Pons (tissue), 1 donor: Measurements from ENCODE around the gene ZNF837.

ENCODE experiments used
- DNase-seq: peaks from one replicate; pipeline ENCODE4 v3.0.0-alpha.2; 2016; ENCODE audit warnings: low spot score

The ZNF837 gene

DNA sequence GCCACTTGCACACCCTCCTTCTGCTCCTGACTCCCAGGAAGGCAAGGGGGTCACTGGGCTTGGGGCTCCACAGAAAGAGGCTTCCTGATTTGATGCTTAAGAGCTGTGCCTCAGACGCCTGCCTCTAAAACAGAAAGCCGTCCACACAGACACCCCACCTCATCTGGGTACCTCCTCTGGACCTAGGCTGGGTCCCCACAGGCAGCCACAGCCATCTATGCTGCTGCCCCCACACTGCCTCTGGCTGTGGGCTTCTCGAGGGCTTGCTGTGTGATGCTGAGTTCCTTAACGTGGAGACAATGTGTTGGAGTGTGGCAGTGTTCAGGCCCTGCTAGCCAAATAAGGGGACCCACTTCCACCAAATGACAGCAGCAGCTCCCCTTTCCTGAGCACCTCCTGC, 62.5 kb downstream of the ZNF837 start:
- no peak for DNase-seq
